ENCODE measurements around the gene TRANK1.
"Not testable (repeated sequence)": the region's sequence is repeated elsewhere in the genome, so short reads cannot be mapped to it uniquely, and the experiment has no call there.

TRANK1 gene

GRCh38 chr3:36895496-36896409, 49.1 kb downstream of the TRANK1 start:
- TF ChIP-seq, protein P1, sequence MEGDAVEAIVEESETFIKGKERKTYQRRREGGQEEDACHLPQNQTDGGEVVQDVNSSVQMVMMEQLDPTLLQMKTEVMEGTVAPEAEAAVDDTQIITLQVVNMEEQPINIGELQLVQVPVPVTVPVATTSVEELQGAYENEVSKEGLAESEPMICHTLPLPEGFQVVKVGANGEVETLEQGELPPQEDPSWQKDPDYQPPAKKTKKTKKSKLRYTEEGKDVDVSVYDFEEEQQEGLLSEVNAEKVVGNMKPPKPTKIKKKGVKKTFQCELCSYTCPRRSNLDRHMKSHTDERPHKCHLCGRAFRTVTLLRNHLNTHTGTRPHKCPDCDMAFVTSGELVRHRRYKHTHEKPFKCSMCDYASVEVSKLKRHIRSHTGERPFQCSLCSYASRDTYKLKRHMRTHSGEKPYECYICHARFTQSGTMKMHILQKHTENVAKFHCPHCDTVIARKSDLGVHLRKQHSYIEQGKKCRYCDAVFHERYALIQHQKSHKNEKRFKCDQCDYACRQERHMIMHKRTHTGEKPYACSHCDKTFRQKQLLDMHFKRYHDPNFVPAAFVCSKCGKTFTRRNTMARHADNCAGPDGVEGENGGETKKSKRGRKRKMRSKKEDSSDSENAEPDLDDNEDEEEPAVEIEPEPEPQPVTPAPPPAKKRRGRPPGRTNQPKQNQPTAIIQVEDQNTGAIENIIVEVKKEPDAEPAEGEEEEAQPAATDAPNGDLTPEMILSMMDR (IDR thresholded peaks at IDR 0.05; ENCODE audit: low read depth, low read length) = no peak
- H3K4me3 ChIP-seq (ENCODE audit: low read depth, low read length) = no peak overlapping the region

DNA sequence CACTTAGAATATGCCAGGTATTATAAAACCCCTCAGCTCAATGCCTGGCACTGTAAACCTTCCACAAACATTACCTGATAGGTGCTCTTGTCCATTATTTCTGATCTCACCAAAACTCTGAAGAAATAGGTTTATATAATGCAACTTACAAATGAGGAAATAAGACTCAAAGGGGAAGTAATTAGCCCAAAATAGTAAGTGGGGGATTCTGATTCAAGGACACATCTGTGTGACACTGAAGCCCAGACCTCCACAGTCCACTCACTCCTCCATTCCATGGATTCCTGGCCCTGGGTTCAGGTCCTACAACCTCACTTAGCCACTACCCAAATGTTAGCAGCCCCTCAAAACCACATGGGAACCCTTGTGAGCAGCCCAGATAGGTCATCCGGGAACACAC, 49.9 kb downstream of the TRANK1 start:
- TF ChIP-seq, protein P1 (IDR thresholded peaks at IDR 0.05; ENCODE audit: low read depth, low read length) = no peak
- no peak overlapping the region for H3K4me3 ChIP-seq (ENCODE audit: low read depth, low read length)

DNA sequence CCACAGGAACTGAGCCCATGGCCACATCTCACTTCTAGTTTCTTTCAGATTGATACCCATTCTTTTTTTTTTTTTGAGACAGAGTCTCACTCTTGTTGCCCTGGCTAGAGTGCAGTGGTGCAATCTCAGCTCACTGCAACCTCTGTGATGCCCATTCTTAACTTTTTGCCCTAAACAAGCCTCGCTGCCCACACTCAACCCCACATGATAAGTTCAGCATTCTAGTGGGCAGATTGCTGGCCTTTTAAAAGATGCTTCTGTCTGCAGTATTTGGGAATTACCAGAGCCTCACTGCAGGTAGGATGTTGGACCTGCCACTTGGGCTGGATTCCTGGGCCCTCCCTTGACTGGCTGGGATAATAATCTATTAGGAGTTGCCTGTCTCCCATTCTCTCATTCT, 51.0 kb downstream of the TRANK1 start:
- H3K4me3 ChIP-seq (ENCODE audit: low read depth, low read length) = no peak overlapping the region
- TF ChIP-seq, protein P1 (IDR thresholded peaks at IDR 0.05; ENCODE audit: low read depth, low read length) = no peak

DNA sequence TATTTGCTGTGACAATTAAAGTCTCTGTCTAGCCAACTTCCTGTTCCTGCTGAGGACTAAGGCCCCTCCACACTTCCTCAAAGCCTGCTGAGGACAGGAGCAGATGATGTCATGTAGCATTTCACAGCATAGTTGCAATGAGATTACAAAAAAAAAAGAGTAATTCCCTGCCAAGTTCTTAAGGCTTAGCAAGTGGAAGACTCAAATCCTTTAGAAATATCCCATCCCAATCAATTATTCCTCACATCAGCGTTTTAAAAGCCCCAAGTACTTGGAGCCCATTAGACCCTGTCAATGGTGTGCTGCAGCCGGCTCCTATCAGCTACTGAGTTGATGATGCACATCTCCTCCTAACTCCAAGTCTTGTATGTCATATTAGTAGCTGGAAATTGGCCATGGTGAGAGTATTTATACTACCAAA, 51.7 kb downstream of the TRANK1 start:
- TF ChIP-seq, protein P1 (IDR thresholded peaks at IDR 0.05; ENCODE audit: low read depth, low read length) = no peak
- H3K4me3 ChIP-seq (ENCODE audit: low read depth, low read length) = no peak overlapping the region

- no peak overlapping the region for H3K4me3 ChIP-seq (ENCODE audit: low read depth, low read length)
Measured at GRCh38 chr3:36892457-36893136, 52.3 kb downstream of the TRANK1 start.

GRCh38 chr3:36891701-36892160, 53.1 kb downstream of the TRANK1 start:
- H3K4me3 ChIP-seq (ENCODE audit: low read depth, low read length) = no peak overlapping the region
- TF ChIP-seq, protein P1 (IDR thresholded peaks at IDR 0.05; ENCODE audit: low read depth, low read length) = no peak

More at GRCh38 chr3:36892457-36893136, 52.3 kb downstream of the TRANK1 start:
- TF ChIP-seq, protein P1 (IDR thresholded peaks at IDR 0.05; ENCODE audit: low read depth, low read length) = no peak

DNA sequence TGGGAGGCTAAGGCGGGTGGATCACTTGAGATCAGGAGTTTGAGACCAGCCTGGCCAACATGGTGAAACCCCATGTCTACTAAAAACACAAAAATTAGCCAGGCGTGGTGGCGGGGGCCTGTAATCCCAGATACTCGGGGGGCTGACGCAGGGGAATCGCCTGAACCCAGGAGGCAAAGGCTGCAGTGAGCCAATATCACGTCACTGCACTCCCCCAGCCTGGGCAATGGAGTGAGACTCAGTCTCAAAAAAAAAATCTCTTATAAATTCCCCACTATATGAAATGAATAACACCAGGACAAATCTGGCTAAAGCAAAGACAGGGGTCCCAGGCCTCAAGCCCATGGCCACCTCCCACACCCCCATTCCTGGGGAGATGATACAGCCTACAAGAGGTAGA, 53.8 kb downstream of the TRANK1 start:
- not testable (repeated sequence) for H3K4me3 ChIP-seq (ENCODE audit: low read depth, low read length)
